ENCODE data around the gene SHTN1. TPM values are rescaled to one million over a fixed set of nuclear protein-coding genes. Genes with fewer than 3 reads are reported as not detected.

SHTN1 gene
- total and polyA plus RNA-seq, 2 experiments from 2014 or later, result 6.7 to 8.0 TPM

- TF ChIP-seq CREB1 (CRISPR knock-in tag; IDR thresholded peaks at IDR 0.05; ENCODE audit: low read depth) (no peak), ZNF462 (CRISPR knock-in tag; IDR thresholded peaks at IDR 0.05) (no peak)
These were observed 1.7 kb downstream of the SHTN1 start (continued) for GRCh38 chr10:117003336-117003735.

- no peaks in the 10 kb centered on the region for H3K9me2 ChIP-seq (ENCODE audit: insufficient read depth)
- H3K27ac ChIP-seq (ENCODE audit: low read depth), result no peak overlapping the region
- H3K4me3 Mint-ChIP-seq, result no peak overlapping the region
- H3K27ac Mint-ChIP-seq, result no peak overlapping the region
- no peaks in the 10 kb centered on the region for H3K36me3 ChIP-seq (ENCODE audit: insufficient read depth)
- ATAC-seq (no peak), DNase-seq (ENCODE audit: low spot score) (no peak)
- no peaks in the 10 kb centered on the region for H3K9me3 Mint-ChIP-seq
- H3K4me1 ChIP-seq (ENCODE audit: insufficient read depth), result no peaks in the 10 kb centered on the region
- no peak overlapping the region for H2AFZ ChIP-seq
- no peak overlapping the region for H3K4me3 ChIP-seq
- no peaks in the 10 kb centered on the region for H3F3A ChIP-seq (replicated peaks; ENCODE audit: low read depth)
- peaks cover 11% of the 10 kb centered on the region; the same call in 2 of the 3 replicates for H3K4me1 Mint-ChIP-seq
- H3K36me3 Mint-ChIP-seq (ENCODE audit: low read depth), result no peaks in the 10 kb centered on the region; the same call in 2 of the 3 replicates
- H3K79me2 ChIP-seq (replicated peaks; ENCODE audit: insufficient read depth), result no peaks in the 10 kb centered on the region
- no peaks in the 10 kb centered on the region; the same call in 1 of the 2 replicates for H4K20me1 ChIP-seq (replicated peaks; ENCODE audit: insufficient read depth)
- no peak overlapping the region for H3K4me2 ChIP-seq
- no peak for TF ChIP-seq CTCF (conservative IDR thresholded peaks at IDR 0.05; ENCODE audit: low read depth in 2 of 2)
- TF ChIP-seq STAT1 (IDR thresholded peaks at IDR 0.05; ENCODE audit: unreplicated experiment), result no peak
- no peak for TF ChIP-seq ZNF331 (CRISPR knock-in tag; IDR thresholded peaks at IDR 0.05; ENCODE audit: low read depth)
- peaks cover 19% of the 10 kb centered on the region for H3K27me3 Mint-ChIP-seq (ENCODE audit: insufficient read depth, low read depth, poor library complexity)
- peaks cover 22% of the 10 kb centered on the region for H3K27me3 ChIP-seq (ENCODE audit: insufficient read depth)
These were observed 2.8 kb downstream of the SHTN1 start for GRCh38 chr10:117002206-117002605.
